Measurements from ENCODE around the gene SUSD4.

The SUSD4 gene

DNA sequence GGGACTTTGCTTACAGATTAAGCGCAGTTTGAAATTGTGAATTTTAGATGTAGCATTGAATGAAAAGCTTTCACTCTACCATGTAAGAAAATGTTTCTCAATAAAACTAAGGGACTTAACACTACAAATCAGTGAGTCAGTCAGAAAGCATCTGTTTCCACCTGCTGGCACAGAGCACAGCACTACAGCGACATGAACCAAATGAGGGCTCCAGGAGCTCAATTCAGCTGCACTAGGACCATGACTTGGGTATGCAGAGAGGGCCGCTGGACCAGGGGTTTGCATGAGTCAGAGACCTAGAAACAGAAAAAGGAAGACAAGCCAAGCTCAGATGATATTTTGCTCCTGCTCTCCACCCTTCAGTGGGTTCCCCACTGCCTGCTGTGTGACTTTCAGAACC, 5.2 kb downstream of the SUSD4 start:
- no peak for DNase-seq

DNA sequence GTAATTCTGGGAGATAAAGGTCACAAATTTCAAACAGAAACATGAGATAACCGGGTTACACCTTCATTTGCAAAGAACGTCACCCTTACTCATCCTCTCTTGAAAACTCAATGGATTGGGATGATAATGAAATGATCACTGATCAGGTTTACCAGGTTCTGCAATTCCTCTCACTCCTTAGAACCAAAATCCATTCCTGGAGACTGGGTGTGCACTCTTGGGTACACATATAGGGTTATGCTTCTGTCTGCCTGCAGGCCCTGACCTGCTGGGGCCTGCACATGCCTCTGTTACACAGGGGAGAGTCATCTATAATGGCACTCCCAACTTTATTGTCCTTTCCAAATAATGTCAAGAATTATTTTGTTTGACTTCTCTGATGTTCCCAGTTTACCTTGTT, 8.3 kb downstream of the SUSD4 start:
- DNase-seq = no peak

DNA sequence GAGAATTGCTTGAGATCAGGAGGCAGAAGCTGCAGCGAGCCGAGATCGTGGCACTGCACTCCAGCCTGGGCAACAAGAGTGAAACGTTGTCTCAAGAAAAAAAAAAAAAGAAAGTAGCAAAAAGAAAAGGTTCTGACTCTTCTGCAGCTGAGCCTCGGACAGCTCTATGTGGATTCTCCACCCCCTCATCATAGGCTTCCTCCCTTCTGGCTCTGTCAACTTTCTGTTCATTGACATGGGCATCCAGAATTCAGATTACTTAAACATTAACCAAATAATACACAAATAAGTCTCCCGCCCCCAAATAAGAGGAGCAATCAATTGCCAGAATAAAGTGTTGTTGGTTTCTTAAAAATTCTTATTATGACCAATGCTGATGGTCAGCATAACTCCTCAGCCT, 10.0 kb downstream of the SUSD4 start:
- no peak for DNase-seq

DNA sequence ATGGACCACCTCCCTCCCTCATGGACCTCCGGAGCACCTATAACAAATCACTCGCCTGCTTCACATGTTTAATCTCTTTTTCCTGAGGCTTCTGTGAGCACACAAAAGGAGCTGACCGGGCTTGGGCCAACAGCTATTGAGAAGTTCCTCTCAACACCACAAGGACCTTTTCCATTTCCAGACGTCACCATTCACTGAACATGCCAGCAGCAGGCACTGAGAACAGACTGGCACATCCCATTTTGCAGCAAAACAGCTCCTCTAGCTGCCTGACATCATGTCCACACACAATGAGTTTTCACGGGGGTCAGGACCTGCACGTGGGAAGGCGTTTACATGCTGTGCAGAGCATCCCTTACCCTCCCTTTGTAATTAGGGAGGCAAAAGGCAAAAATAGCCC, 11.0 kb downstream of the SUSD4 start:
- no peak for DNase-seq

DNA sequence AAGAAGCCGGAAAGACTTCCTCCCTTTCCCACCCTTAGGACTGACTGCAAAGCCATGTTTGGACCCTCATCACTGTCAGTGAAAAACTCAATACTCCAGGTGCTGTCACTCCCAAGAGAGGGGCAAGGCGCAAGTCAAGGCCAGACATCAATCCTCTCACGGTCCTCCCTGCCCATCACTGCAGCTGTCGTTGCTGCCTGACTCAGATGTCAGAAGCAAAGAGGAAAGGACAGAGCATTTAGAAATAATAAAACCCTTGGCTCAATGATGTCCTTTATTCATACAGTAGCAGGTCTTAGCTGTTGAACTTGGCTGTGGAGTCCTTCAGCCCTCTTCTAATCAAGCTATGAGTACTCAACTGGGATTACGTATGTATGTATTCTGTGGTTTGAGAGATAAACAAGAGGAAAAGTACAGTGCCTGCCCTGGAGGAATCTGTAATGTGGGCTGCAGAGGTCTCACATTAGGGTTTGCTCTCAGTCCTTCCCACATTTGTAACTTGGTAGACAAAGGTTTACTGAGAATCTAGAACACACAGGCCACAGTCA, 13.5 kb downstream of the SUSD4 start:
- DNase-seq = no peak

DNA sequence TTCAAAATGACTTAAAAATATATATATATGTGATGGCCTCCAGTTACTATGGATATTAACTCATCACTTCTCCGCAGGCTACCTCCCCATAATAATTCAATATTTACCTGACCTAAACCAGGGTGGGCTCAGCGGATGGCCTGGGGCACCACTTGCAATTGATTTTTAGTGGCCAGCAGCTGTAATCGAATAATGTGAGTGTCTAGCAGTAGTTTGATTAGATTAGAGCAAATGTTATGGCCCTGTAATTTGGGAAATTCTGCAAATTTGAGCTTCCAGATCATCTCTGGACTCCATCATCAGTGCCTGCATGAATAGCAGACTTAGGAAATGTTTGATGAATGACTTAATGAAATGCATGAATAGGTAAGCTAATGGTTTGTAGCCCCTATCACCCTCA, 14.7 kb downstream of the SUSD4 start:
- DNase-seq = no peak

DNA sequence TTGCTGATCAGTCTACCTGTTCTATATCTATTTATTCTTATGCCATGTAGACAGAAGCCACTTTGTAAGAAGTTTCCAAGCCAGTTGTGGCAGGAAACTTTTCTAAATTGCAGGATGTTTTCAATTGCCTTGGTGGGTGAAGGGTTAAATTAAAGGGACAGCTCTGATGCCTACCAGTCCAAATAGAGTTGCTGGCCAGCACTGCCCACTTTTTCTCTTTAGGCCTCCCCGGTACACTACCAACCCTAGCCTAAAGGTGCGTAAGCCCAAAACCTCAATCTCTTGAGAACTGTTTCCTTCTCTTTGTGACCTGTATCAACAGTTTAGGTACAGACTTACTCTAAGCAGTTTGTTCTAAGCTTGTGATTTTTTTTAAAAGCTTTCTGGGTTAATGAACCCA, 15.5 kb downstream of the SUSD4 start:
- DNase-seq = no peak

DNA sequence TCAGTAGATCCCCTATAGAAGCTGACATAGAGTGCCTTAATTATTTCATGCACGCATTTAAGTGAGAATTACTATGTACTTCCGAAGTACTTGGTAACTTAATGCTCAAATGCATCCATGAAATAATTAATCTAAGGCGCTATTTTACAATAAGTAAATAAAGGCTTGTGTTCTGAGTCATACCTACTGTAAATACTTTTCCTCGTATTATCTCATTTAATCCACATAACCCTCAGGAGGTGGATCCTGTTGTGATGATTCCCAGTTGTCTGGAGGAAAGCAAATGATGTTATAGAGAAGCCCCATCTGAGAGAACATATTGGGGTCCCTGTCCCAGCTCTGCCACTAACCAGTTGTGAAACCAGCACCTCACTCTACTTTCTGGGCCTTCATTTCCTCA, 16.4 kb downstream of the SUSD4 start:
- DNase-seq = no peak

DNA sequence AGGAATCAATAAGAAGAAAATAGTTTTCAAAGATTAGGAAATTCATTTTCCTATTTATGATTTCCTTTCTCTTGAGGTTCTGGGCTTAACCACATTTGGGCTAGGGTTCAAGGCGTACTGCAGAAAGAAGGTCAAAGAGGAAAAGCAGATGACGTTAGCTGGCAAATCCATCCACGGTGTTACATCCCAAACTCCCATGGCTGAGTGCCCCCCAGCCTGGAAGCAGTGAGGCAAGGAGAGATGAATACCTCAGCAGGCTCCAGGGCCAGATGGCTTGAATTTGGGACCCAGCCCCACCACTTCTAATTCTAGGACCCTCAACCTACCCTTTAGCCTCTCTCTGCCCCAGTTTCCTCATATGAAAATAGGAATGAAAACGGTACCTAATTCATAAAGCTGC, 17.7 kb downstream of the SUSD4 start:
- DNase-seq = no peak

DNA sequence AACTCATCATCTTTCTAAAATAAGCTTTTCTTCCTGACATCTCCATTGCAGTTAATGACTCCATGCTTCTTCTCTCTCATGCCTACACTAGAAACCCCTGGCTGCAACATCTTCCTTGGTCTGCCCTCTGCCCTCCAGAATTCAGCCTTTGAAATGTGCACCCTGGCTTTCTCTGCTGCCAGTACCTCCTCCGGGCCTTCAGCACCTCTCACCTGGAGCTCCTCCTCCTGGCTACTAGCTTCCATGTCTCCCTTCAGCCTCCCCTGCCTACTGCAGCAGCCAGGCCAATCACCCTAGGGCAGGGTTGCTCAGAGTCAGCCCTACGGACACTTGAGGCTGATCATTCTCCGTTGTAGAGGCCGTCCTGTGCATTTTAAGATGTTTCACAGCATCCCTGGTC, 18.3 kb downstream of the SUSD4 start:
- no peak for DNase-seq

DNA sequence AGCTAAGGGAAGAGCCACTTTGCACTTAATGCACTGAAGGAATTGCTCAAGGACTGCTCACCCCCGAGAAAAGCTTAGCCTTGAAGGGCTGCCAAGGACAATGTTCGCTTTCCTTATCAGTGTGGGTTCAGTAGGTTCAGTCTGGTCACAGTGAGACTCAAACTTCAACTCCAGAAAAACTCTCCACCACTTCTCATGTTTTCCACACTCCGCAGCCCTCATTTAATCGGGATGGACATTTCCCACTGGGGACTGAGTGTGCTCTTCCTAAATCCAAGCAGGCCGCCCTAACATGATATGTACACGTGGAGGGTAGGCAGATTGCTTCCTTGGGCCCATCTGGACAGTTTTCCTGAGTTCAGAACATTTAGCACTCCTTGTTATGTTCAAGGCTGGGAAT, 19.5 kb downstream of the SUSD4 start:
- no peak for DNase-seq

DNA sequence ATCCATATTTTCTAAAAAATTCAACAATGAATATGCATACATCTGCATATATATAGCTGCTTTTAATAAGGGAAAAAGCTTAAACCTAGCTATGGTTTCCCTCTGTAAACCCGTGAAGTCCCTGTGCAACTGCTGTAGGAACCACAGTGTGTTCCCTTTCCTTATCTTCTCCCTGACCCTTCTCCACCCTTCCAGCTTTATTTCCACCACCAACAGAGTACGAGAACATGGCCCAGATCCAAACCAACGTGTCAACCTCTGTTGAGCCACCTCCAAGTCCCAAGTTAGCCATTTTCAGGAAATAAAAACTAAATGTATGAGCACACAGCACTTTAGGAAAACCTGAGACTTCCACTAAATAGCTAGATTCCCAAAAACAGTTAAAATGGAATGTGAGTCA, 20.3 kb downstream of the SUSD4 start:
- DNase-seq = no peak

DNA sequence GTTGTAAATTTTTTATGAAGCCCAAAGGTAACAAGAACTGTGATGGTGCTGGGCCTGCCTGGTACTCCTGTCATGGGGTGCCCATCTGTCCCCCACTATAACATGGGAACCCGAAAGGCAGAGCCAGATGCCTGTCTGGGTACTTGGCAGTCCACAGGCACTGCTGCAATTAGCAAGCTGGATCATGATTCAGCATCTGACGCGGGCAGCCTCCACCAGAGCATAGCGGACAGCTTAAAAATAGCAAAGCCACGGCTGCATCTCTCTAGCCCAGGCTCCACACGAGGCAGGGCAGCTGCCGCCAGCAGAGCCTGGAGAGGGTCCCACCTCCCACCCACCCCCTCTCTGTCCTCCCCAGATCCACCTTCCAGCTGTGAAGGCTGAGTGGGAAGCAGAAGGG, 22.9 kb downstream of the SUSD4 start:
- no peak for DNase-seq

DNA sequence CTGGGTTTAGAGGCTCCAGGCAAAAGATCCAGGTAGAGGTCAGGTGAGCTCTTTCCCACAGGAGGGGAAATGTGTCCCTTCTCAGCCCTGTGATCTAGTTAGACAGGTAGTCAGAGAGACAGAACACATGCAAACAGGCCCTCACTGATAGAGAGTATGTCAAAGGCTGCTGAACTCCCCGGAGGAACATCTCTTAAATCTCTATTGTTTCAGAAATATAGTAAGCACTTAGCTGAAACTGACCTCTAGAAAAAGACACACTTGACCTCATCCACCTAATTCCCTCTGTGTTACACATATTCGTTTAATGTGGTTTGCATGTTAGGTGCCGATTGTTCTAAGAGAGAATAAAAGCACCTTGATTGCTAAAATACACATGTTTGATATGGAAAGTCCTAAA, 23.3 kb downstream of the SUSD4 start:
- no peak for DNase-seq

DNA sequence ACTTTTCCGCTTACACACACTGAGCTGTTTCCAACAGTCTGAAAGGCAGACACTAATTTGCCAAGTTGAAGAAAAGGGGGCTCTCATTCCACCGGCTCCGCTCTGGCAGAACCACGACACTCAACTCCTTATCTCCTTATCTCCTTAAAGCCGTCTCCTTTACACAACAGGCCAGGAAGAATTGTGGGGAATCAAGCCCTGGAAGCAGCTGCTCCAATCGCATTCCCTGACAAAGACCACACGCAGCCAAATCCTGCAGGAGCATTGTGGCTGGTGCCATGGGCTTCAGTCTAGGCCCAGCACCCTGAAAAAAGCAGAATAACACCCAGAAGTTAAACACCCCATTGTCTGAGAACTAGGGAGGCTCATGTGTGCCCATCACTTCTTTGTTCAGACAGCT, 24.1 kb downstream of the SUSD4 start:
- DNase-seq = no peak

DNA sequence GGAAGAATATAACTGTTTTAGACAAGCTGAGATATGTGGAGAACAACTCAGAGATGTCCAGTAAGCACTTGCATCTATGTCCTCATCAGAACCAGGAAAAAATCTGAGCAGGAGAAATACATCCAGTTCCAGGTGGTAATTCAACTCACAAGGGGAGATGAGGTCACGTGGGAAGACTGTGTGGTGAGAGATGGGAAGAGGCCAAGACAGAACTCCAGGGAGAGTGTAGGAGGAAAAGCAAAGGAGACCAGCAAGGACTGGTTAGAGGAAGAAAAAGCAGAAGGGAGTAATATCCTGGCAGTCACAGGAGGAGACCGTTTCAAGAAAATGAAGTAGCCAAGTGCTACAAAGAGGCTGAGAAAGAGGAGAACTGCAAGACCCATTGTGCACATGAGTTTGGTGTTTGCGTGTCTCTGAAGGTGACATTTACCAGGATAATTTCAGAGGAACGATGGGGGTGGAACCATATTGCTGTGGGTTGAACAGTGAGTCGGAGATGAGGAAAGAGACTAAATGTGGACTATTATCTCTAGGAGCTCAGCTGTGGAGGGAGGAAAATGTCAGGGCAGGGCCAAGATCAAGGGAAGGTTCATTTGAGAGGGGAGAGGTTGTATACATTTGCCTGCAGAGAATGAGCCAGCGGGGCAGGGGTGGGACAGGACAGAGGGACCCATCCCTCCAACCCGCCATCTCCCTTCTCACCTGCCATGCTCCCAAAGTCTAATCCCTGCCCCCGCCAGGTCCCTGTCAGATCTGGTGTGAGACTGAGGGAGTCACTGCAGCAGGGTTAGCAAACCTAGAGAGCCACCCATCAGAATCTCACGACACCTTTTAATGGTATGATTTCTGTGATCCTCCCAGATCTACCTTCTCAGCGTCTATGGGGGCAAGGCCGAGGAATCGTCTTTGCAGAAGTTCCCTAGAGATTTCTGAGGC, 24.9 kb downstream of the SUSD4 start:
- DNase-seq = no peak

DNA sequence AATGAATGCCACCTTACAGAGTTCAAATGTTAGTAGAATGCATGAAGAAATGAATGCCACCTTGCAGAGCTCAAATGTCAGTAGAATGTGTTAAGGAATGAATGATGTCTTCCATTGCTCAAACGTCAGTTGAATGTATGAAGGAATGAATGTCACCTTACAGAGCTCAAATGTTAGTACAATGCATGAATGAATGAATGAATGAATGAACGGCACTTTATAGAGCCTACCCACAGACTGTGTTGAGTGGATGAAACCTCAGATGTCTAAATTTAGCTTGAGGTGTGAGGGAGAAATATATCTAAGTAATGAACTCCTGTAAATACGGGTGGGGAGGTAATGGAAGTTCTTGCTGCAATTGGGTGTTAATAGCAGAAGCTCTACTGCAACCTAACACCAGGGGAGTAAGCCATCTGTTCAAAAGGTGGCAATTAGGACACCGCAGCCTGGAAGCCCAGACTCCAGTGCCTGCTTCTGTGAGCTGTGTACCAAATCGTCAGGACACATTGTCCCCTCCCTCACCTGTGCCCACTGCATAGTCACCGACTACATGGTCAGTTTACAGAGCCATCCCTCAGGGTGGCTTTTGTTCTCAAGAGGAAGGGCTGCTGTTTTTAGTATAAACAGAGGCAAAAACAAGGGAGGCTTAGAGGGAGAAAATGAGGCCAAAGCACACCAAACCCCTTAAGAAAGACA, 26.7 kb downstream of the SUSD4 start:
- DNase-seq = no peak

DNA sequence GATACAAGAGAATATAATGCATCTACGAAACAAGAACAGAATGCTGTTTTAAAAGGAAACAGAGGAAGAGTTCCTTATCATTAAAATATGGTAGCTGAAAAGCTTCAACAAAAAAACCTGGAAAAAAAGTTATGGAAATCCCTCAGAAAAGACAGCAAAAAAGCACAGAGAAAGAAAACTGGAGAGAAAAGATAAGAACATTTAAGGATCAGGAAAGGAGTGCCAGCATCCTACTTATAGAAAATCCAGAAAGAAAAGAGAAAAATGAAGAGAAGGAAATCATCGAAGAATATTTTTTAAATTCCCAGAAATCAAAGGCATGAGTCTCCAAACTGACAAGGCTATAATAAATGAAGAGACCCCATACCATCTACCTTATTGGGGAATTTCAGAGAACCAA, 29.8 kb downstream of the SUSD4 start:
- no peak for DNase-seq

DNA sequence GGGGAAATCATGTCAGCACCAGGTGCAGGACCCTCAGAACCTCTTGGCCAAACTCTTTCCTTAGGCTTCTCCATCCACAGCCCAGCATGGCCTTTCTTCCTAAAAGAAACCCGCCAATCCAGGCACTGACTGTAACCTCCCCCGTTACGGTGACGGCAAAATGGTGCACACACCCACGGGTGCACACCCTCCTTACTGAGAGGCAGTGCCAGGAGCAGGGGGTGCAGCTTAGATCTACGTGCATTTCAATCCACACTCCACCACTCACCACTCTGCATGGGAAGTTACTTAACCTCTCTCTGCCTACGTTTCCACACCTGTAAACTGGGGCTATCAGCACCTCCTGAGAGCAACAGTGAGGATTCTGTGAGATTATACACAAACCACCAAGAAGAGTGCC, 31.0 kb downstream of the SUSD4 start:
- no peak for DNase-seq

DNA sequence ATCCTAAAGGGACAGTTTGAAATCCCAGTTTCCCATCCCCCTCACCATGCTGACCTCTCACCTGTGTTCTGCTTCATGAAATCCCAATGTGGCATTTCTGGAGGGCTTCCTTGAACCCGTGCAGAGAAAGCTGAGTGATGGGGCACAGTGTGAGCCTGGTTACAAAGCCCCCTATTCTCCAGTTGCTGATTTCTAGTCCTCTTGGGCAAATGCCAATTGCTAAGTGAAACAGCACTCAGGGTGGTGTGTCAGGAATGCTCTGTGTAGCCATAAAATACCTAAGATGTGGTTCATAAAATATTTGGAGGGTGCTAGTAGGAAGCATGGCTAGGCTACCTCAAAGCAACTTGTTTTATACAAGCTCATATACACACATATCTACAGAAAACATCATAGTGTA, 32.0 kb downstream of the SUSD4 start:
- DNase-seq = no peak

DNA sequence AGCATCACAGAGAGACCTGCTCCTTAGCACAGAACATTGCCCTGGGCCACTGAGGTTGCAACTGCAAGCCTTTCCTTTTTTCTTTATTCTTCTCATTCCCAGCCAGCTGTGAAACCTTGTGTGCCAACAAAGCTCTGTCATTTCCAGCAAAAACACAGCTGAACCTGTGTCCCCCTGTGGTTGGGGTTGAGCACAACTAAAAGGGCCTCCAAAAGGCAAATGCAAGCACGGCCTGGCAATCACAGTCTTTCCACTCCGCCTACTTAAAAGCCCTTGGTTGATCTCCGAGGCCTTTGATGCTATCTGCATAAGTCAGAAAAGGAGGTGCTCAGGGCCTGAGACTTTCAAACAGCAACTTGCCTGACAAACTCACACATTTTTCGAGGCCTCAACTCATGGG, 32.7 kb downstream of the SUSD4 start:
- no peak for DNase-seq

DNA sequence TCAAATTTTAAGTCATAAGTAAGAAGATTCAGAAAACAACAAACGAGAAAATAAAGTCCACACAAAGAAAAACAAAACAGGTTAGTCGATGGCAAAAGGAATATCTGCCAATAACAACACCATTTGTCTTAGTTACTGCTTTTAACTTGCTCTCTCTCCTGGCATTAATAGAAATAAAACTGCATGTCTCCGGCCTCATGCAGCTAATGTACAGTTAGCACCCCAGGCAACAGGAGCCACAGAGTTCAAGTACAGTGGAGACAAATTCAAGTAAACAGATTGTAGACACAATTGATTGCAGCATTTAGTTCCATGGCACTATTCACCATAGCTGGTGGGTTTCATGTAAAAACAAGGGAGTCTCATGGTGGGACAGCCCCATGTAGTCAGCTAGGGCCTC, 33.5 kb downstream of the SUSD4 start:
- DNase-seq = no peak

DNA sequence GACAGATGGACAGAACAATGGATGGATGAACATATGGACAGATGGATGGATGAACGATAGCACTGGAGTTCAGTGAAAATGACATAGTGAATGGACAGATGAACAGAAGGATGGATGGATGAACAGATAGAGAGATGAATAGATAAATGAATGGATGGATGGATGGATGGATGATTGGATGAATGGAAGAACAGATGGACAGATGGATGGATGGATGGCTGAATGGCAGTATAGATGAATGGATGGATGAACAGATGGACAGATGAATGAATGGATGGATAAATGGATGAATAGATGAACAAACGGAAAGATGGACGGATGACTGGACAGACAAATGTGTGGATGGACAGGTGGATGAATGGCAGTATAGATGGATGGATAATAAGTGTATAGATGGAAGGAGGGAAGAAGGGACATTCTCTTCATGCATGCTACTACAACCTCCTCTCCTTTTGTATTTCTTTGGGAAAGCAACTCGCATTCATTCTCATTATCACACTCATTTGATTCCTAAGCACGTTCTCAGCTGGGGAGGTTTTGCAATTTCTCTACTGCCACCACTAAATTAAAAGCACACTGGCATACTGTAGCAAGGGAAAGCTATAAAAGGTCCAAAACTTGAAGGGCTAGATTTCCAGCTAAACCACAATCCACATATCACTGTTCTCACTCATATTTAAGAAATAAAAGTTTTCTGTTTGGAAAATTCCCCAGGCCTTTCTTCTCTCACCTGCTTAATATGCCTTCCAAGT, 34.1 kb downstream of the SUSD4 start:
- DNase-seq = no peak

DNA sequence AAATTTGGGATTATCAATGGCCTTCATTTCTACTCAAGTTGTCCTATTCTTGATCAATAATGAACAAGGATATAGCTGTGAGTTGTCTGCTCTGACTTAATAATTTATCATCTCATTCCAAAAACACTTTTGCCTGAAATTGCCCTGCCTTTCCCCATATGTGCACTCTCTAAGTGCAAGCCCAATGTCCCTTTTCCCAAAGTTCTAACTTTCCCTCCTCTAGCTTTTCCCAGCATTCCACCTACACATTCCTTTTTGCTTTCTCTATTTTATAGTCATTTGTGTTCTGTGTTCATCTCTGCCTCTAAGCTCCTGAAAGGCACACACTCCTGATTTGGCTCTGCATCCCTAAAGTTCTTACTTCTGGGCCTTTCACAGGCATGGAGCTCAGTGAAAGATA, 34.7 kb downstream of the SUSD4 start:
- no peak for DNase-seq

All from activated CD8-positive, alpha-beta memory T cell treated with anti-CD3 and anti-CD28 coated beads, Interleukin-2, amount 50 U/mL, for 4 hours (primary cell).